ENCODE measurements around the gene NADSYN1.

NADSYN1 gene

GRCh38 chr11:71429701-71430100 lies 23.3 kb upstream of the NADSYN1 start:
- H3K27me3 ChIP-seq (ENCODE audit: control insufficient read depth, low read length), result no peaks in the 10 kb centered on the region
- H3K27ac ChIP-seq (ENCODE audit: low read depth, low read length), result no peak overlapping the region
- no peak overlapping the region for H3K4me3 ChIP-seq (ENCODE audit: low read length)
- peaks cover 10% of the 10 kb centered on the region for H3K36me3 ChIP-seq (ENCODE audit: control insufficient read depth, low read length)
- no peaks in the 10 kb centered on the region for H3K9me3 ChIP-seq (ENCODE audit: control insufficient read depth, insufficient read depth, low read length)
- no peak for TF ChIP-seq CTCF (IDR thresholded peaks at IDR 0.05; ENCODE audit: low read depth, low read length, poor library complexity, severe bottlenecking)
- TF ChIP-seq EZH2phosphoT487 (IDR thresholded peaks at IDR 0.05; ENCODE audit: borderline replicate concordance, low read length), result no peak
- no peaks in the 10 kb centered on the region for H3K9me2 ChIP-seq (replicated peaks; ENCODE audit: control insufficient read depth, low read length)
- no peaks in the 10 kb centered on the region for H3K79me2 ChIP-seq (ENCODE audit: control insufficient read depth, low read length)
- no peak overlapping the region for H3K4me2 ChIP-seq (ENCODE audit: low read length)
- 0 out of 2 replicates have a peak, but pooled peaks cover 4% of the 10 kb centered on the region for H4K20me1 ChIP-seq (ENCODE audit: control insufficient read depth, insufficient read depth, low read depth, low read length)
- H3K4me1 ChIP-seq (ENCODE audit: control insufficient read depth, low read length), result peaks cover 14% of the 10 kb centered on the region
- no peaks in the 10 kb centered on the region for H3F3A ChIP-seq (ENCODE audit: control insufficient read depth, insufficient read depth)

- H3K9me2 ChIP-seq (replicated peaks; ENCODE audit: control insufficient read depth, low read length), result no peaks in the 10 kb centered on the region
- H4K20me1 ChIP-seq (ENCODE audit: control insufficient read depth, insufficient read depth, low read depth, low read length), result 0 out of 2 replicates have a peak, but pooled peaks cover 4% of the 10 kb centered on the region
- peaks cover 14% of the 10 kb centered on the region for H3K36me3 ChIP-seq (ENCODE audit: control insufficient read depth, low read length)
- no peaks in the 10 kb centered on the region for H3K79me2 ChIP-seq (ENCODE audit: control insufficient read depth, low read length)
- H3F3A ChIP-seq (ENCODE audit: control insufficient read depth, insufficient read depth), result no peaks in the 10 kb centered on the region
- no peak overlapping the region for H3K4me3 ChIP-seq (ENCODE audit: low read length)
- no peaks in the 10 kb centered on the region for H3K27me3 ChIP-seq (ENCODE audit: control insufficient read depth, low read length)
- peaks cover 14% of the 10 kb centered on the region for H3K4me1 ChIP-seq (ENCODE audit: control insufficient read depth, low read length)
- H3K4me2 ChIP-seq (ENCODE audit: low read length), result no peak overlapping the region
- no peaks in the 10 kb centered on the region for H3K9me3 ChIP-seq (ENCODE audit: control insufficient read depth, insufficient read depth, low read length)
- TF ChIP-seq EZH2phosphoT487 (IDR thresholded peaks at IDR 0.05; ENCODE audit: borderline replicate concordance, low read length), result no peak
- no peak for TF ChIP-seq CTCF (IDR thresholded peaks at IDR 0.05; ENCODE audit: low read depth, low read length, poor library complexity, severe bottlenecking)
- H3K27ac ChIP-seq (ENCODE audit: low read depth, low read length), result no peak overlapping the region
Measured at GRCh38 chr11:71430166-71430565, 22.8 kb upstream of the NADSYN1 start.

- H4K20me1 ChIP-seq (ENCODE audit: control insufficient read depth, insufficient read depth, low read depth, low read length), result 0 out of 2 replicates have a peak, but pooled peaks cover 4% of the 10 kb centered on the region
- peaks cover 4% of the 10 kb centered on the region for H3K4me1 ChIP-seq (ENCODE audit: control insufficient read depth, low read length)
- no peak overlapping the region for H3K4me2 ChIP-seq (ENCODE audit: low read length)
- TF ChIP-seq CTCF (IDR thresholded peaks at IDR 0.05; ENCODE audit: low read depth, low read length, poor library complexity, severe bottlenecking) (no peak), EZH2phosphoT487 (IDR thresholded peaks at IDR 0.05; ENCODE audit: borderline replicate concordance, low read length) (no peak)
- no peaks in the 10 kb centered on the region for H3K79me2 ChIP-seq (ENCODE audit: control insufficient read depth, low read length)
- H3F3A ChIP-seq (ENCODE audit: control insufficient read depth, insufficient read depth), result no peaks in the 10 kb centered on the region
- no peaks in the 10 kb centered on the region for H3K27me3 ChIP-seq (ENCODE audit: control insufficient read depth, low read length)
- no peaks in the 10 kb centered on the region for H3K9me3 ChIP-seq (ENCODE audit: control insufficient read depth, insufficient read depth, low read length)
- H3K36me3 ChIP-seq (ENCODE audit: control insufficient read depth, low read length), result peaks cover 23% of the 10 kb centered on the region
- H3K4me3 ChIP-seq (ENCODE audit: low read length), result no peak overlapping the region
- H3K27ac ChIP-seq (ENCODE audit: low read depth, low read length), result no peak overlapping the region
- H3K9me2 ChIP-seq (replicated peaks; ENCODE audit: control insufficient read depth, low read length), result no peaks in the 10 kb centered on the region
Measured at GRCh38 chr11:71431271-71431670, 21.7 kb upstream of the NADSYN1 start.

Data from DOHH2 (cell line).